ENCODE results near the gene SCYL1.

GRCh38 chr11:65551572-65552387 is 26.9 kb downstream of the SCYL1 start:
- no peak for TF ChIP-seq EP300 (IDR thresholded peaks at IDR 0.05)
- no peak for TF ChIP-seq POLR2A (IDR thresholded peaks at IDR 0.05)
